ENCODE measurements around the gene CALML6.

DNA sequence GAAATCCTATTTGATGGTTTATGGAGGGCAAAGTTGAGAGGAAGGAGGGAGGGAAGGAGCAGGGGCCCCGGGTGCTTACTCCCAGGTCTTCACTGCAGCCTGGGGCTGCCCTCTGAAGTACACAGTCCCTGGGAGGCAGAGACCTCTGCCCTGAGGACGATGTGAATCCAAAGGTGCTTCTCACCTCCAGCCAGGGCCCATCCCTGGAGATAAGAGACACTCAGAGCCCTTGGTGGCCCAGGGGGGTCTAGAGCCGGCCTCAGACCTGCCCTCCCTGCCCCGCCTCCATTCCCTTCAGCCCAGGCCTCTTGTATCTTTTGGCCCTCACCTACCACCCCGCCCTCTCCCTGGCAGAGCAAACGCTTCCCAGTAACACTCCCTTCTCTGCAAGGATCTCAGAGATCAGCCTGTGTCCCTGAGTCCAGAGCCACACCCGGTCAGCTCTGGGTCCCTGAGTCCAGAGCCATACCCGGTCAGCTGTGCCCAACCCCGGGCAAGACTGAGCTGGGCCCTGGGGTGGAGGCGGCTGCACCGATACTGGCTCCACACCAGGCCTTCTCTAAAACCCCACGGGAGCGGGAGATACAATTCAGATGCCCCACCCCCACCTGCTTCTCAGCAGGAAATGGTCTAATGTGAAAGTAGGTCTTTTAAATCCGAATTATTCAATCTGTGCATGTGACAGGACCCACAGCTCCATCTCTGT is 20.6 kb upstream of the CALML6 start:
- TF ChIP-seq POLR2AphosphoS5 (IDR thresholded peaks at IDR 0.05; ENCODE audit: borderline replicate concordance, low read depth, low read length) (no peak), EZH2 (IDR thresholded peaks at IDR 0.05) (no peak)

Data from SK-N-MC (cell line).